ENCODE results near the gene ARHGEF6.

DNA sequence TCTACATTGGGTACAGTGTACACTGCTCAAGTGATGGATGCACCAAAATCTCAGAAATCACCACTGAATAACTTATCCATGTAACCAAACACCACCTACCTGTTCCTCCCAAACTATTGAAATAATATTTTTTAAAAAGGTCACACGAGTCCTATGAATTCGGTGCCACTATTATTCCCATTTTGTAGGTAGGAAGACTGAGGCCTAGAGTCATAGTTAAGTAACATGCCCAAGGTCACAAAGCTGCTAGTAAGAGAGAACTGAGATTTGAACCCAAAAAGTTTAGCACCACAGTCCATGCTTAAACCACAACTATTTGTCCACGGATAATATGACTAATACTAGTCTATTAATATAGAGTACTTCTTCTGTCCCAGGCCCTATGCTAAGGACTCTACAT is 2.7 kb downstream of the ARHGEF6 start:
- TF ChIP-seq ZNF324 (tag by site-specific recombination; IDR thresholded peaks at IDR 0.05) = no peak
- TF ChIP-seq, protein P1, sequence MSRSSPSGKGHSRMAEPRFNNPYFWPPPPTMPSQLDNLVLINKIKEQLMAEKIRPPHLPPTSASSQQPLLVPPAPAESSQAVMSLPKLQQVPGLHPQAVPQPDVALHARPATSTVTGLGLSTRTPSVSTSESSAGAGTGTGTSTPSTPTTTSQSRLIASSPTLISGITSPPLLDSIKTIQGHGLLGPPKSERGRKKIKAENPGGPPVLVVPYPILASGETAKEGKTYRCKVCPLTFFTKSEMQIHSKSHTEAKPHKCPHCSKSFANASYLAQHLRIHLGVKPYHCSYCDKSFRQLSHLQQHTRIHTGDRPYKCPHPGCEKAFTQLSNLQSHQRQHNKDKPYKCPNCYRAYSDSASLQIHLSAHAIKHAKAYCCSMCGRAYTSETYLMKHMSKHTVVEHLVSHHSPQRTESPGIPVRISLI (tag by site-specific recombination; IDR thresholded peaks at IDR 0.05) = no peak
- TF ChIP-seq, protein P2, sequence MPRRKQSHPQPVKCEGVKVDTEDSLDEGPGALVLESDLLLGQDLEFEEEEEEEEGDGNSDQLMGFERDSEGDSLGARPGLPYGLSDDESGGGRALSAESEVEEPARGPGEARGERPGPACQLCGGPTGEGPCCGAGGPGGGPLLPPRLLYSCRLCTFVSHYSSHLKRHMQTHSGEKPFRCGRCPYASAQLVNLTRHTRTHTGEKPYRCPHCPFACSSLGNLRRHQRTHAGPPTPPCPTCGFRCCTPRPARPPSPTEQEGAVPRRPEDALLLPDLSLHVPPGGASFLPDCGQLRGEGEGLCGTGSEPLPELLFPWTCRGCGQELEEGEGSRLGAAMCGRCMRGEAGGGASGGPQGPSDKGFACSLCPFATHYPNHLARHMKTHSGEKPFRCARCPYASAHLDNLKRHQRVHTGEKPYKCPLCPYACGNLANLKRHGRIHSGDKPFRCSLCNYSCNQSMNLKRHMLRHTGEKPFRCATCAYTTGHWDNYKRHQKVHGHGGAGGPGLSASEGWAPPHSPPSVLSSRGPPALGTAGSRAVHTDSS (tag by site-specific recombination; IDR thresholded peaks at IDR 0.05) = no peak
- TF ChIP-seq, protein P3, sequence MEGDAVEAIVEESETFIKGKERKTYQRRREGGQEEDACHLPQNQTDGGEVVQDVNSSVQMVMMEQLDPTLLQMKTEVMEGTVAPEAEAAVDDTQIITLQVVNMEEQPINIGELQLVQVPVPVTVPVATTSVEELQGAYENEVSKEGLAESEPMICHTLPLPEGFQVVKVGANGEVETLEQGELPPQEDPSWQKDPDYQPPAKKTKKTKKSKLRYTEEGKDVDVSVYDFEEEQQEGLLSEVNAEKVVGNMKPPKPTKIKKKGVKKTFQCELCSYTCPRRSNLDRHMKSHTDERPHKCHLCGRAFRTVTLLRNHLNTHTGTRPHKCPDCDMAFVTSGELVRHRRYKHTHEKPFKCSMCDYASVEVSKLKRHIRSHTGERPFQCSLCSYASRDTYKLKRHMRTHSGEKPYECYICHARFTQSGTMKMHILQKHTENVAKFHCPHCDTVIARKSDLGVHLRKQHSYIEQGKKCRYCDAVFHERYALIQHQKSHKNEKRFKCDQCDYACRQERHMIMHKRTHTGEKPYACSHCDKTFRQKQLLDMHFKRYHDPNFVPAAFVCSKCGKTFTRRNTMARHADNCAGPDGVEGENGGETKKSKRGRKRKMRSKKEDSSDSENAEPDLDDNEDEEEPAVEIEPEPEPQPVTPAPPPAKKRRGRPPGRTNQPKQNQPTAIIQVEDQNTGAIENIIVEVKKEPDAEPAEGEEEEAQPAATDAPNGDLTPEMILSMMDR (tag by site-specific recombination; IDR thresholded peaks at IDR 0.05) = no peak
- TF ChIP-seq, protein P4, sequence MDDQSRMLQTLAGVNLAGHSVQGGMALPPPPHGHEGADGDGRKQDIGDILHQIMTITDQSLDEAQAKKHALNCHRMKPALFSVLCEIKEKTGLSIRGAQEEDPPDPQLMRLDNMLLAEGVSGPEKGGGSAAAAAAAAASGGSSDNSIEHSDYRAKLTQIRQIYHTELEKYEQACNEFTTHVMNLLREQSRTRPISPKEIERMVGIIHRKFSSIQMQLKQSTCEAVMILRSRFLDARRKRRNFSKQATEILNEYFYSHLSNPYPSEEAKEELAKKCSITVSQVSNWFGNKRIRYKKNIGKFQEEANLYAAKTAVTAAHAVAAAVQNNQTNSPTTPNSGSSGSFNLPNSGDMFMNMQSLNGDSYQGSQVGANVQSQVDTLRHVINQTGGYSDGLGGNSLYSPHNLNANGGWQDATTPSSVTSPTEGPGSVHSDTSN (CRISPR knock-in tag; IDR thresholded peaks at IDR 0.05) = no peak
- TF ChIP-seq RBAK (tag by site-specific recombination; IDR thresholded peaks at IDR 0.05) = no peak

Measured in HEK293 (cell line).